Cardiac fibroblast (primary cell): Measurements from ENCODE around the gene IPP.

Source experiments
- DNase-seq, 2 donors: peaks; one replicate each; pipeline versions ENCODE4 v3.0.0 to v3.0.0-alpha.2; 2010; ENCODE audit warnings: low read depth in 2 of 2
- H3K4me3 ChIP-seq, 2 donors: replicated peaks in 1 of 2; 1 replicate in 1 of 2; 2 replicates in 1 of 2; pipeline ENCODE4 v1.5.1; 2011; ENCODE audit warnings: low read depth in 2 of 2, low read length in 2 of 2, mild to moderate bottlenecking in 2 of 2, moderate library complexity in 1 of 2
- CTCF ChIP-seq: IDR thresholded peaks from one replicate; pipeline ENCODE4 v1.5.1; 2011; ENCODE audit warnings: low read depth, mild to moderate bottlenecking, low read length, inconsistent platforms

The IPP gene

GRCh38 chr1:45666836-45667235 lies 83.6 kb downstream of the IPP start:
- no peak for TF ChIP-seq CTCF
- no peak overlapping the region for H3K4me3 ChIP-seq
- no peak for DNase-seq

GRCh38 chr1:45660336-45660735 lies 90.1 kb downstream of the IPP start:
- no peak for DNase-seq

GRCh38 chr1:45659222-45659621 lies 91.2 kb downstream of the IPP start:
- DNase-seq: no peak
- no peak overlapping the region for H3K4me3 ChIP-seq
- TF ChIP-seq CTCF: no peak

More at GRCh38 chr1:45660336-45660735, 90.1 kb downstream of the IPP start:
- TF ChIP-seq CTCF: no peak
- H3K4me3 ChIP-seq: no peak overlapping the region

- TF ChIP-seq CTCF: no peak
- H3K4me3 ChIP-seq: no peak overlapping the region
- no peak for DNase-seq
Observed at GRCh38 chr1:45658171-45658570, 92.3 kb downstream of the IPP start.

GRCh38 chr1:45656573-45657226 lies 93.8 kb downstream of the IPP start:
- no peak for DNase-seq
- no peak overlapping the region for H3K4me3 ChIP-seq
- TF ChIP-seq CTCF: no peak

- no peak for TF ChIP-seq CTCF
- DNase-seq: peak; percentile 15 to 48
- H3K4me3 ChIP-seq: no peak overlapping the region
Observed at GRCh38 chr1:45654540-45655280, 95.7 kb downstream of the IPP start.
